HG03439 (cell line): Measurements from ENCODE around the gene SUB1.
"Not testable (repeated sequence)": the region's sequence is repeated elsewhere in the genome, so short reads cannot be mapped to it uniquely, and the experiment has no call there.

Experiments used
- ATAC-seq: cut with Tn5 transposase; IDR thresholded peaks from one replicate; pipeline ENCODE4 v1.9.1; 2021; ENCODE audit warnings: mild to moderate bottlenecking, moderate library complexity; ENCODE audit not compliant: unreplicated experiment

The SUB1 gene

GRCh38 chr5:32563614-32564013 is 21.7 kb upstream of the SUB1 start:
- no peak for ATAC-seq

DNA sequence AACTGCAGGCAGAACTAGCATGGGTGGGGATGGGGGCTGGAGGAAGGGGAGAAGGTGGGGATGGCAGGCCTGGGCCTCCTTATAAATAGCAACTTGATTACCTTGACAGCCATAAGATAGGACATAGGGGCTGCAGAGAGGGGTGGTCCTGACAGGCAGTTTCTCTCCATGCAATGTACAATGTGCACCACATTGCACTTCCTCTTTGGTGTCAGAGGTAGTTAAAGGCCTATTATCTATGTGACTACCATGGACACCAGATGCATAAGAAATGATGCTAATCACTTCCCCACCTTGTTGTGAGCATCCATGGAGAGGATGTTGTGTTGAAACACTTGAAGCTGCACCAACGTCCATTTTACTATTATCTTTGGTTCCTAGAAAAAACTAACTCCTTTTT is 20.2 kb upstream of the SUB1 start:
- no peak for ATAC-seq

GRCh38 chr5:32566319-32567111 is 18.8 kb upstream of the SUB1 start:
- no peak for ATAC-seq

- ATAC-seq: no peak
These were observed 14.2 kb upstream of the SUB1 start for GRCh38 chr5:32571128-32571527.

- ATAC-seq: peak; percentile 91
These were observed 12.4 kb upstream of the SUB1 start for GRCh38 chr5:32572778-32573480.

DNA sequence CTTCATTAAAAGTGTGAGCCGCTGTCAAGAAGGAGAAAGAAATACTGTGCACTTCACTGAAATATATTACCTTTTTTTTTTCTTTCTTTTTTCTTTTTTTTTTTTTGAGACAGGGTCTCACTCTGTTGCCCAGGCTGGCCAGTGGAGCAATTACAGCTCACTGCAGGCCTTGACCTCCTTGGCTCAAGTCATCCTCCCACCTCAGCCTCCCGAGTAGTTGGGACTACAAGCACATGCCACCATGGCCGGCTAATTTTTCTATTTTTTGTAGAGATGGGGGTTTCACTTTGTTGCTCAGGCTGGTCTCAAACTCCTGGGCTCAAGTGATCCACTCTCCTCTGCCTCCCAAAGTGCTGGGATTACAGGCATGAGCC is 11.9 kb upstream of the SUB1 start:
- ATAC-seq: not testable (repeated sequence)

GRCh38 chr5:32574540-32575175 is 10.7 kb upstream of the SUB1 start:
- ATAC-seq: no peak

- ATAC-seq: no peak
These were observed 7.0 kb upstream of the SUB1 start for GRCh38 chr5:32578363-32578762.

GRCh38 chr5:32578764-32579163 is 6.6 kb upstream of the SUB1 start:
- ATAC-seq: no peak

DNA sequence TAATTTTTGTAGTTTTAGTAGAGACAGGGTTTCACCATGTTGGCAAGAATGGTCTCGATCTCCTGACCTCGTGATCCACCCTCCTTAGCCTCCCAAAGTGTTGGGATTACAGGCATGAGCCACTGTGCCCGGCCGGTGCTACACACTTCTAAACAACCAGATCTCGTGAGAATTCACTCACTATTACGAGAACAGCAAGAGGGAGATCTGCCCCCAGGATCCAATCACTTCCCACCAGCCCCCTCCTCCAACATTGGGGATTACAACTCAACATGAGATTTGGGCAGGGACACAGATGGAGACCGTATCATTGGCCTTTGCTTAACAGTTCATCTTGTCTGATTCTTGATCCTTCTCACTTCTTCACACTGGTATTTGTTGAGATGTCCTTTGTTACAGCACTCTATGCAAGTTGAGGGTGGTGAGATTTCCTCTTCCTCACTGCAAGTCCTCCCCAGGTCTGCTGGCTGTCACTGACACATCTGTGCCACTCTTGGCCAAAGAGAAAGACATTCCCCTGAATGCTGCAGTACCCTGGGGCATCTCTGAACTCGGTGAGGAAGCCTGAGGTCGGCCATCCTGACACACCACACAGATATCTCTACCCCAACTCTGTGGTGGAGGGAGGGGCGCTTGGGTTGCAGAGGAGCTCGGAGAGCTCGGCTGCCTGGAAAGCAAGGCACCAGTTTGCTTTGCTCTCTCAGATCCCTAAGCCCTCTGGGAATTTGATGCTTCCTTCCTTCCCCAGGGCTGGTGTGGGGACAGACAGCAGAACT is 4.2 kb upstream of the SUB1 start:
- ATAC-seq: no peak

DNA sequence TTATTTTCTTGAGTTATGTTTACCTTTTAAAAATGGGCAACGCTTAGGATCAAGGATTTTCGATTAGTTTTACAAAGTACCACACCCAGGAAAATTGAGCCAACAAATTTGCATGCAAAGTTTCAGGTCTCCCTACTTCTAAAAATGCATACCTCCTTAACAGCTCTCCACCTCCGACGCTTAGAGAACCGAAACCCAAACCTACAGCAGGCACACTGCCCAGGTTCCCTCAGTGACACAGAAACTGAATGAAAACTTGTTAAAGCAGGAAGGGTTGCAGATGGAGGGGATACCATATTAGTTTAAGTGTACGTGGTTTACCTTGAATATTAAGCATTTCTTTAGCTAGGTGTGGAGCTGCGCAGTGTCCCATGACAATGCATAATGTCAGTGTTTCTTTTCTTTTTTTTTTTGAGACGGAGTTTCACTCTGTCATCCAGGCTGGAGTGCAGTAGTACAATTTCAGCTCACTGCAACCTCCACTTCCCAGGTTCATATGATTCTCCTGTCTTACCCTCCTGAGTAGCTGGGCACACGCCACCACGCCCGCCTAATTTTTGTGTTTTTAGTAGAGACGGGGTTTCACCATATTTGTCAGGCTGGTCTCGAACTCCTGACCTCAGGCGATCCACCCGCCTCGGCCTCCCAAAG is 1.6 kb upstream of the SUB1 start:
- ATAC-seq: peak; percentile 70

DNA sequence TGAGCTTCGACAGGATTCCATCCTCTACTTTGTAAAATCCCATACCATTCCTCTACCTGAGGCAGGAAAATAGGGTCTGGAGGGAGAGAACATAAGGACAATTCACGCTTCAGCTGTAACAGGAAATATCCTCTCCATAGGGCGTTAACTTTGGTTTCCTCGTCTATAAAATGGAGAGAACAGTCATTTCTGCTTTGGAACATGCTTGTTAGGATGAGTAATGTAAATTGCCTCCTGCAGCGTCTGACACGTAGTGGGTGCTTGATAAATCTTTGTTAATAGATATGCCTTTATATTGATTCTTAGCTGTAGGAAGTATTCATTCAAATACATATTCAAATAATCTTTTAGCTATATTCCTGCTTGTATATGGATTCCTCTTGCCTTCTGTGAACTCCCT is 711 bp upstream of the SUB1 start:
- ATAC-seq: no peak

GRCh38 chr5:32585122-32585445 is 273 bp upstream of the SUB1 start:
- ATAC-seq: no peak

- no peak for ATAC-seq
These were observed 881 bp downstream of the SUB1 start for GRCh38 chr5:32586276-32586599.

- no peak for ATAC-seq
These were observed 1.8 kb downstream of the SUB1 start for GRCh38 chr5:32587067-32587551.

DNA sequence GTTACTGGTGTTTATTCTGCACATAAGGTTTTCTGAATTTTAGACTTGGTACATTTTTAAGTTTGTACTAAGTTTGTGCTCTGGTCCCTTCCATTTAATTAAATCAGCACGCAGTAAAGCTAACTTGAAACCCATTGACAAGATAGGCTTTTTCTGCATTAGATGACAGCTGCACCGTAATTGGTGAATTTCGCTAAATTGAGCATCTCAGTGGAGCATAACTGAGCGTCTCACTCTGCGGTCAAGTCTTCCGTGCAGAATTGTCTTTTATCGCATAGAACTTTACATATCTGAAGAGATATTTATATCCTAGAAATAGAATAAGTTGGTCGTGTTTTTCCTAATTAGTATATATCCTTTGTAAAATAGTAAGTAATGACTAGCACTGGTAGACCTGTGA is 4.1 kb downstream of the SUB1 start:
- no peak for ATAC-seq

GRCh38 chr5:32589942-32590869 is 4.8 kb downstream of the SUB1 start:
- ATAC-seq: no peak

DNA sequence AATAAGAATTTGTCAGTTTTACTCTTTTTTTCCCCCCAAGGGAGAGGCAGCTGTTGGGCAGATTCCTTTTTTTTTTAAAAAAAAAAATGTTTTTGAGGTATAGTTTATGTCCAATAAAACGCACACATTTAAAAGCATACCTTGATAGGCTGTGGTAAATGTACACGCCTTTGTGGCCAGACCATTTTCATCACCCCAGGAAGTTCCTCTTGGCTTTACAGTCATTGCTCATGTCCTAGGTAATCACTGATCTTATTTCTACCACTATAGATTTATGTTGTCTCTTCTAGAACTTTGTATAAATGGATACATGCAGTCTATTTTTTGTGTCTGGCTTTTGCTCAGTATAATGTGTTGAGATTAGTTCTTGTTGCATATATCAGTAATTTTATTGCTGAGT is 9.8 kb downstream of the SUB1 start:
- ATAC-seq: no peak

DNA sequence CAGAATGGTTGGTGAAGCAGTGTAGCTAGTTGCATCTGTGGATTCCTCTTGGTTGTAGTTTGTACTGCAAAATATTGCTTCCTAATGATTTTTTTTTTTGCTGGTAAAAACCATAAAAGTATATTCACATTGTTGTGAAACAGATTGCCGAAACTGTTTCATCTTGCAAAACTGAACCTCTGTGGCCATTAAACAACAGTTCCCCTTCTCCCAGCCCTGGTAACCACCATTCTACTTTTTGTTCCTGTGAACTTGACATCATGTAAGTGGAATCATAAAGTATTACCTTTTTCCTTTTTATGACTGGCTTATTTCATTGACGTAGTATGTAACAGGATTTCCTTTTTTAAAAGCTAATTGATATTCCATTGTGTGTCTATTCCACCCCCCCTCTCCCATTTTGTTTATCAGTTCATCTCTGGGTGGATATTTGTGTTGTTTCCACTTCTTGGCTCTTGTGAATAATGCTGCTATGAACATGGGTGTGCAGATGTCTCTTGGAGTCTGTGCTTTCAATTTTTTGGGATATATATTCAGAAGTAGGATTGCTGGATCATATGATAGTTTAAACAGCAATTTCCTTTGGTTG is 11.8 kb downstream of the SUB1 start:
- ATAC-seq: no peak
